Measurements from ENCODE around the gene TSKS. TPM values are rescaled to one million over a fixed set of nuclear protein-coding genes. Genes with fewer than 3 reads are reported as not detected.

The TSKS gene
- total RNA-seq, 1 experiment from 2014 or later = 0.28 TPM

- Mint-ChIP-seq H3K27me3 (ENCODE audit: low read depth) (no peaks in the 10 kb centered on the region), H3K36me3 (ENCODE audit: insufficient read depth in 1 of 3, low read depth in 3 of 3) (peaks cover 1 to 17% (median 13%) of the 10 kb centered on the region in 3 experiments), H3K4me1 (peaks cover 3% of the 10 kb centered on the region in 2 experiments; a peak in 2 of 4 replicates), H3K9me3 (no peaks in the 10 kb centered on the region), H3K4me3 (no peak overlapping the region), H3K27ac (no peak overlapping the region)
- Histone ChIP-seq H2BK12ac (ENCODE audit: insufficient read length, low read depth, low read length) (no peak overlapping the region), H2BK20ac (ENCODE audit: low read depth, low read length, poor library complexity, severe bottlenecking) (no peak overlapping the region), H3K79me1 (ENCODE audit: insufficient read depth, low read depth, low read length, poor library complexity, severe bottlenecking) (peaks cover 9% of the 10 kb centered on the region), H2BK120ac (ENCODE audit: low read depth, low read length, poor library complexity, severe bottlenecking) (no peak overlapping the region), H3K23ac (ENCODE audit: insufficient read length, low read depth, low read length) (no peak overlapping the region), H4K91ac (ENCODE audit: insufficient read length, low read depth, low read length) (no peak overlapping the region), H2BK5ac (ENCODE audit: insufficient read length, low read length) (no peak overlapping the region), H3K56ac (ENCODE audit: insufficient read length, low read depth, low read length) (no peak overlapping the region), H3K9ac (ENCODE audit: extremely low read depth, insufficient read length, low read length) (no peak overlapping the region), H4K20me1 (ENCODE audit: control insufficient read depth, insufficient read depth, insufficient read length) (no peaks in the 10 kb centered on the region), H4K5ac (ENCODE audit: insufficient read length, low read depth, low read length) (no peak overlapping the region), H2AFZ (ENCODE audit: low read length) (no peak overlapping the region), H3K4me1 (ENCODE audit: insufficient read depth, low read length) (no peaks in the 10 kb centered on the region), H3K23me2 (ENCODE audit: insufficient read length, low read depth, low read length, poor library complexity, severe bottlenecking) (no peaks in the 10 kb centered on the region), H3K27ac (ENCODE audit: insufficient read length, low read depth, low read length) (no peak overlapping the region), H3K79me2 (ENCODE audit: insufficient read depth, low read length) (peaks cover 6% of the 10 kb centered on the region; the same call in 1 of the 2 replicates), H2BK15ac (ENCODE audit: low read depth, low read length) (no peak overlapping the region), H3K4ac (ENCODE audit: low read depth, low read length) (no peak overlapping the region), H2AK5ac (ENCODE audit: insufficient read length, low read length) (no peak overlapping the region), H3K14ac (ENCODE audit: insufficient read depth, low read length) (no peak overlapping the region), H3T11ph (ENCODE audit: low read length) (no peak overlapping the region), H3K18ac (ENCODE audit: insufficient read length, low read depth, low read length) (no peak overlapping the region), H3K9me3 (ENCODE audit: control insufficient read depth, low read depth, low read length) (no peaks in the 10 kb centered on the region), H3K4me2 (ENCODE audit: insufficient read depth, insufficient read length, low read length) (no peak overlapping the region), H4K8ac (replicated peaks; ENCODE audit: insufficient read length, low read depth, low read length) (no peak overlapping the region), H3K27me3 (ENCODE audit: insufficient read depth, low read length) (no peaks in the 10 kb centered on the region)
- no CpG with 5 or more reads among the region's 8 CpGs for WGBS (ENCODE audit: extremely low coverage, insufficient read length, low lambda C conversion rate)
- TF ChIP-seq CTCF (conservative IDR thresholded peaks at IDR 0.05) = no peak
- no peak for DNase-seq
Observed at GRCh38 chr19:49774969-49775368, 11.9 kb upstream of the TSKS start.

All from H9 (cell line).